GM18858 (cell line): ENCODE results near the gene DHPS.
A peak's percentile ranks its signal among the peaks of the same experiment; 100 is the strongest.

Experiments
- ATAC-seq: cut with Tn5 transposase; IDR thresholded peaks from one replicate; pipeline ENCODE4 v1.9.1; 2021; ENCODE audit not compliant: unreplicated experiment

DHPS gene

GRCh38 chr19:12675940-12676339, 5.7 kb downstream of the DHPS start:
- ATAC-seq = no peak

- ATAC-seq = no peak
These were observed 6.3 kb downstream of the DHPS start for GRCh38 chr19:12675399-12675798.

DNA sequence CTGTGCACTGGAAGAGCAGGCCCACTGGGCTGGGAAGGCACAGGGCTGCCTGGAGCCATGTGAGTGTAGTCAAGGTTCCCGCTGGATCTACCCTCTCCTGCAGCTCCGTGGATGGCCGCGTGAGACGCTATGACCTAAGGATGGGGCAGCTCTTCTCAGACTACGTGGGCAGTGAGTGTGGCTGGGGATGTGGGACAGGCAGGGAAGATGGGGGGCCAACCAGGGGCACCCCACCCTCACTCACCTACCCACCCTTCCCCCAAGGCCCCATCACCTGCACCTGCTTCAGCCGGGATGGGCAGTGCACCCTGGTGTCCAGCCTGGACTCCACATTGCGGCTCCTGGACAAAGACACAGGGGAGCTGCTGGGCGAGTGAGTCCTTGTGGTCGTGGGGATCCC, 8.9 kb downstream of the DHPS start:
- no peak for ATAC-seq

- no peak for ATAC-seq
These were observed 11.3 kb downstream of the DHPS start for GRCh38 chr19:12670159-12670928.

GRCh38 chr19:12669270-12670158, 12.2 kb downstream of the DHPS start:
- no peak for ATAC-seq

DNA sequence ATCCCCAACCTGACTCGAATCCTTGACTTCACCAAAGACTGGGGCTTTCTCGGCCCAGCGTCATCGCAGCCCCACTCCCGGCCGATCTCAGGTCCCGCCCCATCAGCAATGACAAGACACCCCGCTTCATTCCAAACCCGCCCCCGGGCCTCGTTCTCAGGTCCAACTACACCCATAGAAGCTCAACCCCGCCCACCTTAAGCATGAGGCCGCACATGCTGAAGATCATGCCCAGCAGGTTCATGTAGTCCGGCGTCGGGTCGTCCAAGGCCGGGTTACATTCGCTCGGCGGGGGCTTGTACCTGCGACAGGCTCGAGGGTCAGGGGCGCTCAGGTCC, 12.8 kb downstream of the DHPS start:
- ATAC-seq = no peak

DNA sequence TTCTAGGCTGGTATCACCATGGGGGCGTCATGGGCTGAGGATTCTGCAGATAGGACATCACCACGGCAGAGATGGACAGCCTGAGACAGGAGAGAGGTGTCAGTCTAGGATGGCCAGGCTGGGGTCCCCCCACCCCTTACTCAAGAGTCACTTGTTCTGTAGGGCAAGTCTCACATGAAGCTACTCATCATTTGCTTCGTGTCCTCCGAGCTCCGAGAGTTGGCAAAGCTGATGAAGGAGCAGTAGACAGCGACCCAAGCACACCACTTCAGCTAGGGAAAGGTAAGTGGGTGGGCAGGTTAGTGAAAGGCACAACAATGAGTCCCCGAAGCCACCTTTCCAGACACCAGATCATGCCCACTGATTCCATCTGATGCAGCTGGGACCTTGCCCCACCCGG, 13.3 kb downstream of the DHPS start:
- no peak for ATAC-seq

DNA sequence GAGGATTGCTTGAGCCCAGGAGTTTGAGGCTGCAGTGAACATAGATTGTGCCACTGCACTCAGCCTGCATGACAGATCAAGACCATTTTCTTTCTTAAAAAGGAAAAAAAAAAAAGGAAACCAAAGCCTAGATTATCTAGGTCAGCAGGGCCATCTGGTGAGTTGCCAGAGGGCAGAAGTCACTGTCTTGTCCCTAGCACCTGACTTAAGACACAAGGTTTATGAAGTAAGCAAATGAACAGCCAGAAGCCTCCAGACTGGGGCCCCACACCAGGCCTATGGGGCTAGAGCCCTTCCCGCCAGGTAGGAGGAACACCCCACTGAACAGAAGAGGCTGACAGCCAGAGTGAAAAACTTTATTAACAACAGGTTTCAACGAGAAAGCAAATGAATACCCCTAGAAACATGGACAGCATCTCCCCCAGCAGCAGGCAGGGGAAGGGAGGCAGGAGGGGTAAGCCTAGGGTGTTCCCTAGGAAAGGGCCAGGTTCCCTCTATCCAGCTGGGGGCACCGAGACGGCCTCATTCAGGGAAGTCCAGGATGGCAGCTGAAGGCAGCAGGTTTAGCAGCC, 13.9 kb downstream of the DHPS start:
- ATAC-seq = no peak

DNA sequence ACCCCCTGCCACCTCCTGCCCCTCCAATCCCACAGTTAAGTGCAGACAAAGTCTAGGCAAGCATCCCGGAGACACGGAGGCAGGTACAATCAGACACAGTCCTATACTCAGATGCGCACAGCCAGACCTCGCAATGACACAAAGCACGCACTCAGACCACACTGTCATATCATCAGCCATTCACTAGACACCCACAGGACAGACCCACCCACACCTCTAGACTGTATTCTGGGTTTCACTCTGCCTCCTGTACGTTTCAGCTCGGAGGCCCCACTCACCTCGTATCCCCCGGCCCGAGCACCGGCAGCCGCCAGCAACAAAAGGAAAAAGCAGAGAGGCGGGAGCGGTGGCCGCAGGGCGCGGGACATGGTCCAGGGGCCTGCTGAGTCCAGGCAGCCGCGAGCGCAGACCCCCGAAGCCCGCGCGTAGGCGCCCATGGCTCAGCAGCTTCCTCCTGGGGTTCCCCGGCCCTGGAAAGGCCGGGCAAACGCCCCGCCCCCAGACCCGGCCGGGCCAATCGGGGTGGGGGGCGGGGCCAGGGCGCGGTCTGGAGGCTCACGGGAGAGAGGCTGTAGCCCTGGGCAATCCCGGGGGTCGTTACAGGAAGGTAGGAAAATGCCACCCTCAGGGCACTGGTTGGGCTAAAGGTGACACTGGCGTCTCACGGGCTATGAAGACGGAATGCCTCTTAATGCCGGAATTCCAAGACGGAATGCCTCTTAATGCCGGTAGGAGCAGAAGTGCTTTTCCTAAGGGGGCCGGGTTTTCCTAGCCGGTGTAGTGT, 15.2 kb downstream of the DHPS start, which contains the start of the genes MAN2B1 and WDR83:
MAN2B1 (minus strand) TSS at position 478 of the 784 bp plus-strand sequence; CDS start at position 437, 41 bp downstream.
WDR83 (plus strand) TSS at position 543 of the 784 bp plus-strand sequence. CDS start 2,984 bp downstream, outside the sequence.
- peak; percentile 33 for ATAC-seq

DNA sequence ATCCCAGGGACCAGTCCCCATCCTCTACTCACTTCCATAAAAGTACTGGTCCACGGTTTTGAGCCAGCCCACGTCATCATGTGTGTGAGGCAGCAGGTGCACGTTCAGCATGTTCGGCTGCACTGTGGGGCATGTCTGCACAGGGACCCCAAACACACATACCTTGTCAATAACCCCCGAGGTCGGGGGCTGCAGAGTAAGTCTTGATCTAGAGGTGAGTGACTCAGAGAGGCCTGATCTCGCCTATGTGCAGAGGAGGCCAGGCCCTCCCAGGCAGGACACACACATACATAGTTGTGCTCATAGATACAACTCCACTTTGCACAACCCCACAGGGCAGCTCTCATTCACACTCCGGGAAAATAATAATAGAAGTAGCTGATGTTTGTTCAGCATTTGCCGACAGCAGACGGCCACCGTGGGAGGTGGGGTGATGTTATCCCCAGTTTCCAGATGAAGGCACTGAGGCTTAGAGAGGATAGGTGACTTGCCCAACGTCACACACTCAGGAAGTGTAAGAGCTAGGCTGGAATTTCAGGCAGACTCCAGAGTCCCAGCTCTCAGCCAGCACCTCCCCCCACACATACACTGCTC, 15.9 kb downstream of the DHPS start:
- no peak for ATAC-seq

DNA sequence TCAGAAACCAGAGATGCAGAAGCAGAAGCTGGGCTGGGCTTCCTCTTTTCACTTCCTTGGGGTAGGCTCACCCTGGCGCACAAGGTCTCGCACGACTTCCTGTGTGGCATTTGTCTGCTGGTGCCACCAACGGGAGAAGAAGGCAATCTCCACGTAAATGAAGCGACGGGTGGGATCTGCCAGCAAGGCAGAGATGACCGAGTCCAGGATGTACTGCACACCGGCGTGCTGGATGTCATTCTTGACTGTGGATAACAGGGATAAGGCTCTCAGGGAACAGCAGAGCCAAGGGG, 16.5 kb downstream of the DHPS start:
- ATAC-seq = no peak

DNA sequence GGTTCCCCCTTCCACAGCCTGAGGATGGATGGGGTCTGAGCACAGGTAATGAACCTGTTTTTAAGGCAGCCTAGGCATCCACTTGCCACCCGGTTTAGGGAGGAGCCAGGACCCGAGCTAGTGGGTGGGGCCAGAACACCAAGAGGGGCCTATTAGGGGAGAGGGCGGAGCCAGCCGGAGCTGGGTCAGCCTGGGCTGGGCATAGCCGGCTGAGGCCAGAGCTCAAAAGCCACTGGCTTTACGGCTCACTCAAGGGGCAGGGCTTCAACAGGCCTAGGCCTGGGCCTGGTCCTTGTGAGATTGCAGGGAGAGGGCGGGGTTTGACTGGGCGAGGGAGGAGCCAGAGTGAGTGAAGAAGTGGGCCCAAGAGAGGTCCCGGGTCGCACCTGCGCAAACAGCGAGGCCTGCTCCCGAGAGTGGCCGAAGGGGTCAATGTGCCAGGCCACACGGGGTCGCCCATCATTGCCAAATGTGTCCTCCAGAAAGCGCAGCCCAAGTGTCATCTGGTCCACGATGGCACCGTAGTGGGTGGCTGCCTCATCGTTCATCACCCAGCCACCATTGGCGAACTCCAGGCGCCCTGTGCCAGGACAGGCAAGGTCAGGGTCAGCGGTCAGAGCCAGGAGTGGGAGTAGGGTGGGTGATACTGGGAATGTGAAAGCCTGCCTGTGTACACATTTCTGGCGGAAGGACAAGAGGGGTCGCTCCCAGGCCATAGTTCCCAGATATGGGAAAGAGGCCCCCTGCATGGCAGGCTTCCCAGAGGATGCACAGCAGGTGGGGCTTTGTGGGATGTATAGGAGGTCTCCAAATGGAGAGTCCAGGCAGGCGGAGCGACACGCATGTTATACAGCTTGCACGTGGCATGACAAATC, 17.0 kb downstream of the DHPS start:
- ATAC-seq = no peak

GRCh38 chr19:12660980-12661379, 20.7 kb downstream of the DHPS start:
- no peak for ATAC-seq

DNA sequence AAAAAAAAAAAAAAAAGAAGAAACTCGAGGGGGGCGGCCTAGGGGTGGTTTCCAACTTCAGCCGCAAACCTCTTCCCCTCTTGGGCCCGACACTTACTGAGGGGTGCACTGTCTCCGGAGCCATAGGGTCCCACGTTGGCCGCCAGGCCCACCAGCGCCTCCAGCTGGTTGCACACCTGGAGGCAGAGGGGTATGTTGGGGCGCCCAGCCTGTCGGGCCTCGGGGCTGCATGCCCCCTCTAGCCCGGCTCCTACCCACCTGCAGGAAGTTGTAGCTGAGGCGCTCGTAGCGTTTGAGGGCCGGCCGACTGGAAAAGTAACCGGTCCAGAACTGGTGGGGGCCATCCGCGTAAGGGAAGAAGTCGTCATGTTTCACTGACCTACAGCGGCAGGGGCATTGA, 23.7 kb downstream of the DHPS start:
- ATAC-seq = no peak

DNA sequence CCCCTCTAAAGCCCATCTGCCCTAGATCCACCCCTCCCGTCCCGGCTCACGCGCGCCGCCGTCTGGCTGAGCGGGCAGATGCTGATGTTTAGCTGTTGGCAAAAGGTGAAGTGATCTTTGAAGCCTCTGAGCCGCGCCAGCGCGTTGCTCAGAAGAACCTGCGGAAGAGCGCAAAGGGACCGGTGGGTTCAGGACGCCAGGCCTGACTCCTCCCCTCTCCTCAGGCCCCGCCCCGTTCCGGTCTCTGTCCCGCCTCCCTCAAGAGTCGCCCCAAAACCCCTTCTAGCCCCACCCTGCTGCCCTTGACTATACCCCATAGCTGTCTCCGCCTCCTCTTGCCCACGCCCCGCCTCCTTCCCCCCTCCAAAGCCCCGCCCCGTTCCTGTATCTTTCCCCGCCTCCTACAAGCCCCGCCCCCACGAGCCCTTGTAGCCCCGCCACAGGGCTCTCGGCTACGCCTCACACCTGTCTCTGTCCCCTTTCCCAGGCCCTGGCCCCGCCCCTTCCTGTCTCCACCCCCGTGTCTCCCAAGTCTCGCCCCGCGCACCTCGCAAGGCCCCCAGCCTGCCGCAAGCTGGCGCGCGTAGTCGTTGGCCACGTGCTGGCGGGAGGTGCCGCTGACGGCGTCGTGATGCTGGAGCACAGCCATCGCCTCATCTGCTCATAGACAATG, 24.6 kb downstream of the DHPS start:
- no peak for ATAC-seq

- no peak for ATAC-seq
These were observed 26.1 kb downstream of the DHPS start for GRCh38 chr19:12655546-12655945.

DNA sequence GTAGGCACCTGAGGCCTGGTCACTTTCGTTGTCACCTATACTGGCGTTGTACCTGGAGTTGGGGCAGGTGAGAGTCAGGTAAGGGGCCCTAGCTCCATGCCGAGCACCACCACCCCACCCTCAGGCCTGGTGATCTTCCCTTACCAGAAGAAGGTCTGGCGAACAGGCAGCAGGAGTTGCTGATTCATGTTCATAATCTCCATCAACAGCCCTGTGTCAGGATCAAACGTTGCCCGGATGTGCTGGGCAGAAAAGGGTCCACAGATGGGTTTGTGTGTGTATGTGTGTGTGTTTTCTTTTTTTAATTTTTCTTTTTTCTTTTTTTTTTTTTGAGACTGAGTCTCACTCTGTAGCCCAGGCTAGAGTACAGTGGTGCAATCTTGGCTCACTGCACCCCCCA, 29.5 kb downstream of the DHPS start:
- ATAC-seq = no peak

GRCh38 chr19:12649941-12650340, 31.7 kb downstream of the DHPS start:
- ATAC-seq = no peak

DNA sequence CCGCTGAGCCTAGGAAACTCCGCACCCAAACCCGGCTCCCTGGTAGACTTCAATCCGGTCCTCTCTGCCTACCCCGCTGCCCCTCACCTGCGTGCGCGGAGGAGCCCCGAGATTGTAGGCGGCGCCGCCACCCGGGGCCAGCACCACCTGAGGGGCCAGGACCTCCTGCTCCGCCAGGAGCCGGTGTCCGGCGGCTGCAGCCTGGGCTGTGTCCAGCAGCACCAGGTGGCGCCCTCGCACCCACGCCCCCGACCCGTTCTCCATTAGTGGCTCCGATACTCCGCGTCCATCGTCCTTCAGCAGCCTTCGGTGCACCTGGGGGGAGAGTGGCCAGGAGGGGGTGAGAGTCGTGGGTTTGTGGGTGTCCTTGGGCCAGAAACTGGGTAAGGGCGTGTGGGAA, 33.6 kb downstream of the DHPS start:
- ATAC-seq = no peak
